Fibroblast of lung (primary cell): ENCODE results near the gene LMNTD2.
"Not testable (repeated sequence)": the region's sequence is repeated elsewhere in the genome, so short reads cannot be mapped to it uniquely, and the experiment has no call there.

Experiments used
- CTCF ChIP-seq, 2 donors: IDR thresholded peaks in 1 of 2; conservative IDR thresholded peaks in 1 of 2; 1 replicate in 1 of 2; 2 replicates in 1 of 2; pipeline ENCODE4 v1.5.1; 2011 to 2012; ENCODE audit warnings: low read length in 2 of 2, control low read depth in 1 of 2, inconsistent platforms in 1 of 2, low read depth in 1 of 2, mild to moderate bottlenecking in 1 of 2
- EZH2 ChIP-seq: IDR thresholded peaks from 2 replicates; pipeline ENCODE4 v1.5.1; 2012; ENCODE audit warnings: low read length, control low read depth, mild to moderate bottlenecking; ENCODE audit errors: missing control alignments

GRCh38 chr11:574031-574570, 13.6 kb upstream of the LMNTD2 start:
- not testable (repeated sequence) for TF ChIP-seq CTCF (conservative IDR thresholded peaks at IDR 0.05 in 1 of 2, IDR thresholded peaks at IDR 0.05 in 1 of 2; ENCODE audit: low read depth in 1 of 2, low read length in 2 of 2); EZH2
